Retinal pigment epithelial cell (primary cell): ENCODE data around the gene ADAMTS4.

ENCODE experiments used
- DNase-seq: peaks from one replicate; pipeline ENCODE4 v3.0.0-alpha.2; 2010; ENCODE audit warnings: low read depth
- H3K4me3 ChIP-seq: 2 replicates; pipeline ENCODE4 v1.5.1; 2011; ENCODE audit warnings: mild to moderate bottlenecking, low read length, control low read depth, moderate library complexity
- TF ChIP-seq, protein P1 (sequence below): conservative IDR thresholded peaks from 2 replicates; pipeline ENCODE4 v1.5.1; 2011; ENCODE audit warnings: low read depth, low read length, control low read depth, inconsistent platforms

ADAMTS4 gene

DNA sequence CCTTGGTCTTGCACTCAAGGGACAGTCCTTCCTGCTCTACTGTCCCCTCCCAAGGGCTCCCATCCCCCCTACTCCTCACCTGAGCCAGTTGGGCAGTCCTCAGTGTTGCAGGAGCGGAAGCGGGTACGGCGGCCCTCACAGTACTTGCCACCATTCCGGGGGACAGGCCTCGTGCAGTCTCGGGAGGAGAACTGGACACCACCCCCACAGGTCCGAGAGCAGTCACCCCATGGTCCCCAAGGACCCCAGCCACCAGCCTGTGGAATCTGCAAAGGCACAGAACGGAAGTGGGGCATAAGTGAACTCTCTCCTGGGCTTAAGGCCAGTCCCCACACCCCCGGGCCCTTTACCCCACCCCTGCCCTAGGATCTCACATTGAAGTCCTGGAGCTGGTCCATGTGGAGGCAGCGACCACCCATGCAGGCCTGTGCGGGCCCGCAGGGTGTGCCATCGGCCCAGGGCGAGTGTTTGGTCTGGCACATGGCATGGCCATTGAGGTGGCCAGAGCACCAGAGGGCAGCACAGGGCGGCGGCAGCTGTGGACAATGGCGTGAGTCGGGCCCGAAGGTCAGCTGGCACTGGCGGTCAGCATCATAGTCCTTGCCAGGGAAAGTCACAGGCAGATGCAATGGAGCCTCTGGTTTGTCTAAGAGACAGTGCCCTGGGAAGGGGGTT, 5.2 kb downstream of the ADAMTS4 start:
- no peak for DNase-seq
- TF ChIP-seq, protein P1, sequence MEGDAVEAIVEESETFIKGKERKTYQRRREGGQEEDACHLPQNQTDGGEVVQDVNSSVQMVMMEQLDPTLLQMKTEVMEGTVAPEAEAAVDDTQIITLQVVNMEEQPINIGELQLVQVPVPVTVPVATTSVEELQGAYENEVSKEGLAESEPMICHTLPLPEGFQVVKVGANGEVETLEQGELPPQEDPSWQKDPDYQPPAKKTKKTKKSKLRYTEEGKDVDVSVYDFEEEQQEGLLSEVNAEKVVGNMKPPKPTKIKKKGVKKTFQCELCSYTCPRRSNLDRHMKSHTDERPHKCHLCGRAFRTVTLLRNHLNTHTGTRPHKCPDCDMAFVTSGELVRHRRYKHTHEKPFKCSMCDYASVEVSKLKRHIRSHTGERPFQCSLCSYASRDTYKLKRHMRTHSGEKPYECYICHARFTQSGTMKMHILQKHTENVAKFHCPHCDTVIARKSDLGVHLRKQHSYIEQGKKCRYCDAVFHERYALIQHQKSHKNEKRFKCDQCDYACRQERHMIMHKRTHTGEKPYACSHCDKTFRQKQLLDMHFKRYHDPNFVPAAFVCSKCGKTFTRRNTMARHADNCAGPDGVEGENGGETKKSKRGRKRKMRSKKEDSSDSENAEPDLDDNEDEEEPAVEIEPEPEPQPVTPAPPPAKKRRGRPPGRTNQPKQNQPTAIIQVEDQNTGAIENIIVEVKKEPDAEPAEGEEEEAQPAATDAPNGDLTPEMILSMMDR = no peak
- no peak overlapping the region for H3K4me3 ChIP-seq

DNA sequence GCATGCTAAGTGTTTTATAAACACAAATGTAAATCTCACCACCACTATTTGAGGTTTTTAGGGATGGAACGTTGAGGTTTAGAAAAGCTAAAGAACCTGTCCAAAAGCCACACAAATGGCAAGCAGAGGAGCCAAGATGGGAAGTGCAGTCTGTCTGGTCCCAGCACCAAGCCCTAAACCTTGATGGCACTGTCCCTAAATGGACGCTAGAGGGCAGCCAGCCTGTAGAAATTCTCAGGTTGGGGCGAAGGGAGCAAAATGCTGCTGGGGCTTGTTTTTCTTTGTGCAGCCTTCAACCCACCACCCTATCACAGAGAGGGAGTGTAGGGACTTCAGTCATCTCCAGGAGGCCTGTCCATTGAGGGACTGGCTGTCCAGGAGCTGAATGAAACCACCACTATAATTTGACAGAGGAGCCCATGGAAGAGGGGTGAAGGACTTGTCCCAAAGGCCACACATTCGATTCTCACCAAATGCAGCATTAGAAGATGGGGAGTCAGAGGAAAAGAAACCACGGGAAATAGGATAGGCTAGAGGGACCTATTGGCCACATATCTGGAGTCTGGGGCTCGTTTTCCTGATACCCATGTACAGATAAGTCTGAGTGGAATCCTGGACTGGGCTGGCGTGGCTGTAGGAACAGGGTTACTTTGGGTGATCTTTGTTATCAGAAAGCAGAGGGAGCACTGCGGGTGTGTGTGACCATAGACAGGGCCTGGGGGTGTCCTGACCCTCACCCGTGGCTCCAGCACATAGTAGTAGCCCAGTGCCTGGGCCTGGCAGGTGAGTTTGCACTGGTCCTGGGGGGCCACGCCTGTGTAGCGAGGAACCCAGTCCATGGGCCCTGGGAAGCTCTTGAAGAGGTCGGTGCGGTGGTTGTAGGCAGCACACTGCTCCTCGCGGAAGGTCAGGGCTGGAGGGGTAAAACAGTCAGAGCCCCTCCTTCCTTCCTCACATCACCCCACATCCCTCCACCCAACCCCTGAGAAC, 6.1 kb downstream of the ADAMTS4 start:
- H3K4me3 ChIP-seq = no peak overlapping the region
- TF ChIP-seq, protein P1 = peak; percentile 96
- DNase-seq = no peak

DNA sequence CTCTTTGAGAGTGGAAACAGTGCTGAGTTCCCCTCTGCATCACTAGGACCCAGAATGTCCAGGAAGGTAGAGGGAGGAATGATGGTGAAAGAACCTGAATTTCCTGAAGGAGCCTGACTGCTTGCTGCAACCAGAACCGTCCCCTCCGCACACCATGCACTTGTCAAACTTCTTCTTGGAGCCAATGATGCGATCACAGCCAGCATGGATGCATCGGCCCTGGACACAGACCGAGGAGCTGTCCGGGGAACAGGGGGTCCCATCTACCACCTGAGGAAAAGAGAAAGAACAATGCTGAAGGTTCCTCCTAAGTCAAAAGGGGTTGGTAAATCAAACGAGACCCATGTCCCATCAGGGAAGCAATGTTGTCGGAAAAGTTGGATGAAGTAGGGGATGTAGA, 6.9 kb downstream of the ADAMTS4 start:
- no peak overlapping the region for H3K4me3 ChIP-seq
- no peak for DNase-seq
- TF ChIP-seq, protein P1 = no peak

DNA sequence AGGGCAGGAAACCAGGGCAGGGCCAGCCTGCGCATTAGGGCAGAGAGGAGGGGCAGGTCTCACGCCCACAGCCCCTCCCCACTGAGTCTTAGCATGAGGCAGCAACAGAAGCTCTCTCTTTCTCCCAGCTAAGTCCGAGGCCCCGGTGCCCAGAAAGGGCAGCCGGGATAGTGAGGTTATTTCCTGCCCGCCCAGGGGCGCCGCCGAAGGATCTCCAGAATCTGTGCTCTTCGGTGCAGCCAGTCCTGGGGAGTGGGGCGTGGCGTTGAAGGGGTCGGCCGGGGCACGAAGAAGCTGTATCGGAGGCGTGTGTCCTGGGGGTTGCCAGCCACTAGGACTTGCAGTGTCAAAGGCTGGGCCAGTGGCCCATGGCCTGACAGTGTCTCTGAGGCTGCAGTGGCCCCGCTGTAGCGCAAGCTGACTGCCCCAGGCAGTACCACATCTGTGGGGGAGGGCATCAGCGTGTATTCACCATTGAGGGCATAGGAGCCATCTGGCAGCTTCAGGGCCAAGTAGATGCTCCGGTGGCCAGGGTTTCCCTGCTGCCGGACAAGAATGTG, 7.8 kb downstream of the ADAMTS4 start:
- TF ChIP-seq, protein P1 = no peak
- H3K4me3 ChIP-seq = no peak overlapping the region
- DNase-seq = no peak

DNA sequence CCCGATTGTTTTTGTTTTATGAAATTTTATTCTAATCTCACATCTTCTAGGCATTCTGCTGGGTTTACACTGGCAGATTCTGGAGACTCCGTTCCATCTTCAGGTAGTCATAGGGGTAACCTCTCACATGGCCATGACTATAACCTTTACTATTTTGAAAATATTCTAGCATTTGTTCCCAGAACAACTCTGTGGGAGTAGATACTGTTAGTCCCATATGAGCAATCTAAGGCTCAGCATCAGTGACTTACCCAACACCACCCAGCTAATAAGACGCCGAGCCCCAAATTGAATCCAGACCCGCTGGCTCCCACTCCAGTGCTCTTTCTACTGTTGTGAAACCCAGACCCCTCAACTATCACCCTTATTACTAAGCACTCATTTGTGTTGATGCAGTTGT, 9.8 kb downstream of the ADAMTS4 start:
- TF ChIP-seq, protein P1 = no peak
- DNase-seq = no peak
- H3K4me3 ChIP-seq = no peak overlapping the region

DNA sequence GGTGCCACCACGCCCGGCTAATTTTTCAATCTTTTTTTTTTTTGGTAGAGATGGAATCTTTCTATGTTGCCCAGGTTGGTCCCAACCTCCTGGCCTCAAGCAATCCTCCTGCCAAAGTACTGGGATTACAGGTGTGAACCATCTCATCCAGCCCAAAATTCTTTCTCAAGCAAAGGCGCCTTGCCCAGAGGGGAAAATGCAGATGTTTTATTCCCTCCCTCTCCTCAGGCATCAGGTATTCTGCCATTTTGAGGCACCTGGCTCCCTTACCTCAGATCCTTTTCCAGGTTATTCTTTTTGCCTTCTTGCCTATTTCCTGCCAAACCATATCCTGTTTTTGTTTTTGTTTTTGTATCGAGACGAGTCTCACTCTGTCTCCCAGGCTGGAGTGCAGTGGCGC, 10.5 kb downstream of the ADAMTS4 start:
- TF ChIP-seq, protein P1 = no peak
- H3K4me3 ChIP-seq = no peak overlapping the region
- no peak for DNase-seq
